Peyer's patch (tissue), 4 donors: ENCODE data around the gene CBLB.

Source experiments
- CTCF ChIP-seq, 6 experiments: fragments of 450-650 bp in 4 of 6; fragments of 200-600 bp in 2 of 6; sonication (generic) in 1 of 6; IDR thresholded peaks; one replicate each; pipeline ENCODE4 v1.5.1; 2017 to 2019; ENCODE audit warnings: antibody characterized with exemption in 6 of 6, mild to moderate bottlenecking in 3 of 6, moderate library complexity in 1 of 6
- POLR2A ChIP-seq, 2 donors: fragments of 450-650 bp; IDR thresholded peaks; one replicate each; pipeline ENCODE4 v1.5.1; 2017; ENCODE audit warnings: antibody characterized with exemption in 2 of 2, mild to moderate bottlenecking in 2 of 2, moderate library complexity in 2 of 2

DNA sequence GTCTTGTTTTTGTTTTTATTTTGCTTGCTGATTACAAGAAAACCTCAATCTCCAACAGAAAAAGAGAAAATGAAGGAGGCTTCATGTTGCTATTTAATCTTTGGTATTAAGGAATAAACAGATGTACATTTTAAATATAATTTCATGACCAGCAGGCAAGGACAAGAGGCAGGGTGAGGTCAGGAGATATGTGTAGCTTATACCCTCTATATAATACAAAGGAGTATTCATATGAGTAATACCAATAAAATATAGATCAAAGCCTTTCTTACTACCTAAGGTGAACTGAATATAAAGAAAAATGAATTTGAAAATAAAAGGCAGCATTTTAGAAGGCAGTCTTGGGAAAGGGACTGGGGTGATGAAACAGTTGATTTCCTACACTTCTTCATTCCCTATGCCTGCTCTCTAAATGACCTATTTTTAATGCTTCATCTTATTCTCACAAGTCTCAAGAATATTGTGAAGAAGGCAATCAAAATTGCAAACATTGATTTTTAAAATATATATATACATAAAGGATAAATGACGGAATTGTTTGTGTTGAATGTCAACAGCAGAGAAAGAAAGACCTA lies 8.6 kb upstream of the CBLB start:
- no peak for TF ChIP-seq CTCF (IDR thresholded peaks at IDR 0.05)
- TF ChIP-seq POLR2A (IDR thresholded peaks at IDR 0.05), result no peak
